Stimulated activated CD4-positive, alpha-beta T cell treated with anti-CD3 and anti-CD28 coated beads, Interleukin-12 subunit alpha, Interleukin-12 subunit beta, amount 100 ng/mL, for 24 hours (primary cell): ENCODE measurements around the gene PCSK6.
"Not testable (repeated sequence)": the region's sequence is repeated elsewhere in the genome, so short reads cannot be mapped to it uniquely, and the experiment has no call there.

ENCODE experiments used
- DNase-seq, 2 experiments: peaks; one replicate each; pipeline ENCODE4 v3.0.0-alpha.2; 2020; ENCODE audit warnings: low read depth in 2 of 2

Gene PCSK6

GRCh38 chr15:101309436-101310160 lies 179.9 kb downstream of the PCSK6 start:
- DNase-seq, result no peak

GRCh38 chr15:101308604-101309435 lies 180.7 kb downstream of the PCSK6 start:
- DNase-seq, result no peak

DNA sequence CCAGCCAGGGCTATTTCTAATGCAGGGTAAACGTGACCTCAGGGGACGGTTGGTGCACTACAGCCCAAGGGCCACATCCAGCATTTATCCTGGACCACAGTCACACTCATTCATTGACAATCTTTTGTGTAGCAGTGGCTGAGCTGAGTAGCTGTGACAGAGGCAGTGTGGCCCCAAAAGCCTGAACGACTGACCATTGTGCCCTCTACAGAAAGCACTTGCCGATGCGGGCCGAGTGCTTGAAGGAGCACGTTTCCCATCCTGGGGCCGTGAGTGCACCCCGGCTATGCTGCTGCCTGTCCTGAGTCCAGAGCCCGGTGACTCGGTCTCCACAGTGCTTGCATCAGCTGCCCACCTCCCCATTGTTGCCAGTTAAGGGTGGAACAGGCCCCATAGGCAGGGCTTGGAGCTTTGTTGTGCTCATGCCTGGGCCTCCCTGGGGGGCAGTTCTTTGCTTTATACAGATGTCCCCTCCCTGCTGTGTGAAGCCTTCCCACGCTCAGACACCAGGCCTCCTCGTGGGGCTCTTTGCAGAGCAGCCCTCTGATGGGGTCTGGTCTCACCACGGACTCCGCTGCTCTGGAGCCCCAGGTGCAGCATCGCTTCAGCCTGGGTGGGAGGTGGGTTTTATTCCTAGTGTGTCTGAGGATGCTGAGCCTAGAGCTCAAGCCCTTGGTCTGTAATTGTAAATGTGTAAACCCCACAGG lies 181.5 kb downstream of the PCSK6 start:
- DNase-seq, result no peak

DNA sequence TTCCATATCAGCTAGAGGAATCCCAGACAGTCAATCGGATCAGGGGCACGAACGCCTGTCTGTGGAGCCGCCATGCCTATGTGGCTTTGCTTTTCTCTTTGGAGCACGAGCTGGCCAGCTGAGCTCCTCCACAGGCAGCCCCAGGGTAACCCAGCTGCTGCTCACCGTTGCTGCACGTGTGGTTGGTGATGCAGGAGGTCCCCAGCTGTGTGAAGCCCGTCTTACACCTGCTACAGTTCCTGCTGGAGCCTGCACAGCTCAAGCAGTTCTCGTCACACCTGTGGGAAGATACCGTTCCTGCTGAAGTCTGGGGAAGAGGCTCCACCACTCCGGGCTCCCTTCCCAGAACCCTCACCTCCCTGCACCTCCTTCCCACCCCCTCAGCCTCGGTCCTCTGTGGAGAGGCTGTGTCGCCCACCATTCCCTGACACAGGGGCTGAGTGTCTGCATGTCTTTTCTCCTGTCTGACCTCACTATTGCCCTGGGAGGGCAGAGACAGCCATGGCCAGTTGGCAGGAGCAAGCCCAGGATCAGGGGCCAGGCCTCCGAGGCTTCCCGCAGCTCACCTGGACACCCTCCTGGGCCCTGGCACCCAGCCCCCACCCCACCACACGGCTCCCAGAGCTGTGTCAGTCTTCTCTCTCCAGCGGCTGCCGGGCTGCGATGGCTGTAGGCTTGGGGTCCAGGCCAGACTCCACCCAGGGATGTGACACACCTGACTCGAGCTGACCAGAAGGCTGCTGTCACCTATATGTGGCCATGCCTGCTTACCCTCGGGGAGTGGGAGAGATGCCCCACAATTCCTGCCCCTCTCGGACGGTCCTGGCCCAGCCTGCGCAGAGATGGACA lies 182.2 kb downstream of the PCSK6 start:
- no peak for DNase-seq

DNA sequence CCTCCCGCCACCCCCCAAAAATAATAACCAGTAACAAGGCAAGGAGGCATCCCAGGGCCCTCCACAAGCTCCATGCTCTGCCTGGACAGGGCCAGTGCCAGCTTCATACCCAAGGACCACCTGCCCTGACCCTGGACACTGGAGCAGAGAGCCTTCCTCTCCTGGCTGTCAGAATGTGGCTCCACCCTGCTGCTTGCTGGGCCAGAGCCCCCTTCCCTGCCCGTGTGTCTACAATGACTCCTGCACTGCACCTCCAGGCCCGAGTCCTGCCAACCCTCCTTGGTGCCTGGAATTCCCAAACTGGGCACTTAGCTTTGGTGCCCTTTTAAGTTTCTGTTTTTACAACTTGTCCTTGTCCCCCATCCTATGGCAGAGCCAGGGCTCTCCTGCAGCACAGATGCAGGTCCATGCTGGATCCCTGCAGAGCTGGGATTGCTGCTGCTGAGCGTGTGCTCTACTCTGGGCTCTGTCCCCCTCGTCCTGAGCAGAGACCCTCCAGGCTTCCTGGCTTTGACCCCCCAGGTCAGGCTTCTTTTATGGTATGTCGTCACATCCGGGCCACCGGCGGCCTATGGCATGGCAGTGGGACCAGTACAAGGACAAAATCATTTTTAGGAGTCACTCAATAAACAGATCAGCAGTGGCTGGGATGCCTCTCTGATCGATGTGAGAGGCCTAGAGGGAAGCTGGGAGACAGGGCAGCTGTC lies 183.0 kb downstream of the PCSK6 start:
- DNase-seq, result no peak

DNA sequence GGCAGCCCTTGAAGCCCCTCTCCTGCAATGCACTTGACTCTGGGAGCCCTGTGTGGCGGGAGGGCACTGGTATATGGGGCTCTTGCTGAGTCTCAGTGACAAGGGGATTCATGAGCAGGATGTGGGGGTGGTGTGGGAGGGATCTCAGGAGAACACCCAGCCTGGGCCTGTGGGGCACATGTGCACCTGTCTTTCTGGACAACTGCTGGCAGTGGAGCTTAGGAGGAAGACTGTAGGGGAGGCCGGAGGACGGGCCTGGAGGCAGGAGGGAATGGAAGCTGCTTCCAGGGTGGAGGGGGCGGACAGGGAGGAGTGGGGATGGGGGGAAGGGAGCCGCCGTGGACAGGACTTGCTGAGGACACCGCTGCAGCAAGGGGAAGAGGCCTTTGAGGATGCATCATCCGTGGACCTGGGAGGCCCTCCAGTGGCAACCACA lies 183.7 kb downstream of the PCSK6 start:
- DNase-seq, result no peak

GRCh38 chr15:101303408-101303807 lies 186.1 kb downstream of the PCSK6 start:
- no peak for DNase-seq

- no peak for DNase-seq
These were observed 192.8 kb downstream of the PCSK6 start for GRCh38 chr15:101296418-101297405.

GRCh38 chr15:101295607-101296161 lies 193.8 kb downstream of the PCSK6 start:
- no peak for DNase-seq

DNA sequence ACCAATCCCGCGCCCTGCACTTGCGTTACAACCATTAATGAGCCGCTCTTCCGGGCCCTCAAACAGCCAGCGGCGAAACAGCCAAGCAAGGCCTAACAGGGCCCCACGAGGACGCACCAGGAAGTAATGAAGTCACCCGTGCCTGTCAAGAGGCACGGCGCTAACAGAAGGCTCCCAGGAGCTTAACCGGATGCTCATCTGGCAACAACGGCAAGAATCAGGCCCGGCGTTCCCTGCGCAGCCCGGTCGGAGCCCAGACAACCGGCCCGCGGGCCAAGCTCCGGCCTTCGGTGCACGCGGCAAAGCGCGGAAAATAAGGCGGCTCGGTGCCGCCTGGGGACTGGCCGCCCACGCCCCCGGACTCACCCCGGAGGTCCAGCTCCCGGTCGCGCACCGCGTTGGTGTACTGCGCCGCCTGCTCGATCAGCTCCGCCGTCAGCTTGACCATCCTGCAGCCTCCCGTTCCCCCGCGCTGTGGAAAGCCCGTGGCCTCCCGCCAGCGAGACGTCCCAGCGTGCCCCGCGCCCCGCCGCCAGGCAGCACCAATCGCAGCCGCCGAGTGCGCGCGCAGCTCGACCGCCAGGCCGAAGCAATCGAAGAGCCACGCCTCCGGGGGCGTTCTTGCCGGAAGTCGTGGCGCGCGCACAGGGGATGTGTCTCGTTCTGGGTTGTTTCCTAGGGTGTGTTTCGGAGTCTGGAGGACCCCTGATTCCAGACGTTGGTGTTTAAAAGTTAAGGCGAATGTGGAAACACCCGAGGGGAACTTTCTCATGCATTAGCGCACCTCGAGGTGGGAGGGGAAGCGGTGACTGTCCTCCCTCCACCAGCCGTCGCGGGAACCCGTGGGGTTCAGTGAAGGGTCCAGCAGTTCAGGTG lies 194.5 kb downstream of the PCSK6 start, which contains the start of gene SNRPA1:
TSS of gene SNRPA1 (minus strand) at position 518 of the 876 bp plus-strand sequence. CDS start at position 448, 70 bp downstream.
- DNase-seq, result peak; percentile 96 to 97

DNA sequence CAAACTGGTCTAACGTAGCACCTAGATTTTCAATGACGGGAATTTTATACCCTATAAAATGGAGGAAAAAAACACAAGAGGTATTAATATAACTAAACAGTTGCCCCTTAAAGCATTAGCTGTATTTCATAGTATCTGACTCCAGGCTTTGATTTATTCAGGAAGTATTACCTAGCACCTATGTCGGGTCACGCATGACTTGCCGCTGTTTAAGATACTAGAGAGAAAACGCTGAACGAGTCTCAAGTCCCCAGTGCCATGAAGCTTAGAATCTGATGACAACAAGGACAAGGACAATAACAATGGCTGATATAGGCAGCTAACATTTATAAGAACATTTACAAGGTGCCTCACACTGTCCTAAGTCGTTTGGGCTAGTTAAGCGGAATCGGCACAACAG lies 196.4 kb downstream of the PCSK6 start:
- no peak for DNase-seq

GRCh38 chr15:101288905-101289513 lies 200.5 kb downstream of the PCSK6 start:
- DNase-seq, result no peak

DNA sequence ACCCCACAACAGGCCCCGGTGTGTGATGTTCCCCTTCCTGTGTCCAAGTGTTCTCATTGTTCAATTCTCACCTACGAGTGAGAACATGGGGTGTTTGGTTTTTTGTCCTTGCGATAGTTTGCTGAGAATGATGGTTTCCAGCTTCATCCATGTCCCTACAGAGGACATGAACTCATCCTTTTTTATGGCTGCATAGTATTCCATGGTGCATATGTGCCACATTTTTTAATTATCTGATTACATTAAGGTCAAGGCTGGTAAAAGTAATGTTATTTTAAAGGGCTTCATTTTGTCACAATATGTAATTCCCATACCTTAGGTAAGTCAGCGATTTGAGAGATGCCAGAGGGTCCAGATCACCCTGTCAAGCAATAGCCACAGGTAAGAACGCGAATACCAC lies 202.2 kb downstream of the PCSK6 start:
- not testable (repeated sequence) for DNase-seq

- no peak for DNase-seq
These were observed 202.9 kb downstream of the PCSK6 start for GRCh38 chr15:101286471-101287114.

- no peak for DNase-seq
These were observed 205.6 kb downstream of the PCSK6 start for GRCh38 chr15:101283931-101284330.

DNA sequence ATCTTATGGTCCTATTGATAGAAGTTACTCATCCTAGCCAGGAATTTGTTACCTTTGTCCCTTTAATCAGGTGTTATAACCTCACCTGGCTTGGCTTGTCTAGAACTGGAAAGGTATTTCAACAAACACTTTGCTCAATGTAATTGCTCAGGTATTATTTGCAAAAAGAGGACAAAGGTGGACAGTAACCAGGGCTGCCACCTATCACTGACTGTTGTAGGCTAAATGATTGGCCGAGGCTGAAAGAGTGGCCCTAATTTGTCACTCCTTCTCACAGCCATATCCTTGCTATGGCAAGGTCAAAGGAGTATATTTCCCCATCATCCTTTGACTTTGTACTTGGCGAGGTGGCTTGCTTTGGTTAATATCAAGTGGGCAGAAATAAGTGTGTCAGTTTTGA lies 209.5 kb downstream of the PCSK6 start:
- no peak for DNase-seq

- DNase-seq, result no peak
These were observed 211.5 kb downstream of the PCSK6 start for GRCh38 chr15:101277943-101278564.
